ENCODE measurements around the gene NAGS.
"Not testable (repeated sequence)": the region's sequence is repeated elsewhere in the genome, so short reads cannot be mapped to it uniquely, and the experiment has no call there.

NAGS gene

GRCh38 chr17:44004077-44004760, at the start of gene NAGS:
TSS of gene NAGS (plus strand) at chr17:44004622. CDS start at chr17:44004664, 42 bp downstream.
- Mint-ChIP-seq H3K4me1 (peaks cover 27% of the 10 kb centered on the region), H3K4me3 (peak within 1 kb of the TSS; percentile 85), H3K27ac (no peak within 1 kb of the TSS), H3K36me3 (peaks cover 25% of the 10 kb centered on the region), H3K9me3 (no peaks in the 10 kb centered on the region)
- ATAC-seq (no peak), DNase-seq (ENCODE audit: low spot score in 2 of 2) (no peak)

- Mint-ChIP-seq H3K27ac (no peak overlapping the region), H3K36me3 (no peaks in the 10 kb centered on the region), H3K4me3 (no peak overlapping the region), H3K9me3 (no peaks in the 10 kb centered on the region), H3K4me1 (peaks cover 11% of the 10 kb centered on the region)
- no peak for ATAC-seq
- DNase-seq (ENCODE audit: low spot score in 2 of 2) = no peak
Observed at GRCh38 chr17:43956222-43956621, 48.2 kb upstream of the NAGS start.

GRCh38 chr17:43958748-43959352, 45.6 kb upstream of the NAGS start:
- no peak overlapping the region for H3K27ac Mint-ChIP-seq
- ATAC-seq = peak; percentile 82
- H3K36me3 Mint-ChIP-seq = no peaks in the 10 kb centered on the region
- no peak overlapping the region for H3K4me3 Mint-ChIP-seq
- no peaks in the 10 kb centered on the region for H3K4me1 Mint-ChIP-seq
- DNase-seq (ENCODE audit: low spot score in 2 of 2) = no peak
- no peaks in the 10 kb centered on the region for H3K9me3 Mint-ChIP-seq

- H3K4me1 Mint-ChIP-seq; H3K9me3 Mint-ChIP-seq; DNase-seq (ENCODE audit: low spot score in 2 of 2); H3K4me3 Mint-ChIP-seq; H3K27ac Mint-ChIP-seq; H3K36me3 Mint-ChIP-seq; ATAC-seq: not testable (repeated sequence)
Observed at GRCh38 chr17:43961292-43961691, 43.1 kb upstream of the NAGS start.

- ATAC-seq (no peak), DNase-seq (ENCODE audit: low spot score in 2 of 2) (no peak)
- Mint-ChIP-seq H3K9me3 (no peaks in the 10 kb centered on the region), H3K4me1 (no peaks in the 10 kb centered on the region), H3K36me3 (no peaks in the 10 kb centered on the region), H3K27ac (no peak overlapping the region), H3K4me3 (no peak overlapping the region)
Observed at GRCh38 chr17:43961954-43962353, 42.5 kb upstream of the NAGS start.

- DNase-seq (ENCODE audit: low spot score in 2 of 2) = no peak
- H3K4me3 Mint-ChIP-seq = no peak overlapping the region
- H3K36me3 Mint-ChIP-seq = no peaks in the 10 kb centered on the region
- no peaks in the 10 kb centered on the region for H3K9me3 Mint-ChIP-seq
- no peak for ATAC-seq
- no peaks in the 10 kb centered on the region for H3K4me1 Mint-ChIP-seq
- no peak overlapping the region for H3K27ac Mint-ChIP-seq
Observed at GRCh38 chr17:43962479-43962878, 41.9 kb upstream of the NAGS start.

- ATAC-seq (no peak), DNase-seq (ENCODE audit: low spot score in 2 of 2) (no peak)
- H3K27ac Mint-ChIP-seq = no peak overlapping the region
- H3K36me3 Mint-ChIP-seq = no peaks in the 10 kb centered on the region
- no peaks in the 10 kb centered on the region for H3K4me1 Mint-ChIP-seq
- H3K4me3 Mint-ChIP-seq = no peak overlapping the region
- no peaks in the 10 kb centered on the region for H3K9me3 Mint-ChIP-seq
Observed at GRCh38 chr17:43966276-43966675, 38.1 kb upstream of the NAGS start.

GRCh38 chr17:43967251-43967875, 37.1 kb upstream of the NAGS start:
- Mint-ChIP-seq H3K36me3 (no peaks in the 10 kb centered on the region), H3K4me3 (no peak overlapping the region), H3K4me1 (no peaks in the 10 kb centered on the region), H3K9me3 (no peaks in the 10 kb centered on the region), H3K27ac (no peak overlapping the region)
- ATAC-seq (peak; percentile 87), DNase-seq (ENCODE audit: low spot score in 2 of 2) (no peak)

GRCh38 chr17:43970366-43970765, 34.1 kb upstream of the NAGS start:
- no peak overlapping the region for H3K27ac Mint-ChIP-seq
- H3K9me3 Mint-ChIP-seq = no peaks in the 10 kb centered on the region
- DNase-seq (ENCODE audit: low spot score in 2 of 2) = no peak
- H3K4me3 Mint-ChIP-seq = no peak overlapping the region
- no peaks in the 10 kb centered on the region for H3K4me1 Mint-ChIP-seq
- no peaks in the 10 kb centered on the region for H3K36me3 Mint-ChIP-seq
- ATAC-seq = peak; percentile 24

GRCh38 chr17:43971436-43971835, 33.0 kb upstream of the NAGS start:
- not testable (repeated sequence) for ATAC-seq; H3K4me3 Mint-ChIP-seq; H3K9me3 Mint-ChIP-seq; H3K36me3 Mint-ChIP-seq; H3K4me1 Mint-ChIP-seq; H3K27ac Mint-ChIP-seq; DNase-seq (ENCODE audit: low spot score in 2 of 2)

- H3K4me1 Mint-ChIP-seq; H3K4me3 Mint-ChIP-seq; DNase-seq (ENCODE audit: low spot score in 2 of 2); H3K9me3 Mint-ChIP-seq; ATAC-seq; H3K27ac Mint-ChIP-seq; H3K36me3 Mint-ChIP-seq: not testable (repeated sequence)
Observed at GRCh38 chr17:43972444-43973212, 31.8 kb upstream of the NAGS start.

GRCh38 chr17:43974382-43975266, 29.8 kb upstream of the NAGS start:
- H3K9me3 Mint-ChIP-seq = no peaks in the 10 kb centered on the region
- H3K4me1 Mint-ChIP-seq = no peaks in the 10 kb centered on the region
- ATAC-seq (no peak), DNase-seq (ENCODE audit: low spot score in 2 of 2) (no peak)
- H3K36me3 Mint-ChIP-seq = no peaks in the 10 kb centered on the region
- H3K4me3 Mint-ChIP-seq = no peak overlapping the region
- no peak overlapping the region for H3K27ac Mint-ChIP-seq

GRCh38 chr17:43975898-43976297, 28.5 kb upstream of the NAGS start:
- no peak overlapping the region for H3K27ac Mint-ChIP-seq

GRCh38 chr17:43976963-43977837, 27.2 kb upstream of the NAGS start:
- no peak for DNase-seq (ENCODE audit: low spot score in 2 of 2)
- no peak for ATAC-seq
- Mint-ChIP-seq H3K36me3 (no peaks in the 10 kb centered on the region), H3K9me3 (no peaks in the 10 kb centered on the region), H3K27ac (no peak overlapping the region), H3K4me1 (no peaks in the 10 kb centered on the region), H3K4me3 (no peak overlapping the region)

More at GRCh38 chr17:43975898-43976297, 28.5 kb upstream of the NAGS start:
- Mint-ChIP-seq H3K4me3 (no peak overlapping the region), H3K4me1 (no peaks in the 10 kb centered on the region), H3K36me3 (no peaks in the 10 kb centered on the region), H3K9me3 (no peaks in the 10 kb centered on the region)
- ATAC-seq = no peak
- DNase-seq (ENCODE audit: low spot score in 2 of 2) = no peak

Data from stimulated activated effector memory CD8-positive, alpha-beta T cell treated with anti-CD3 and anti-CD28 coated beads, Interleukin-12 subunit alpha, Interleukin-12 subunit beta, amount 100 ng/mL, for 72 hours (primary cell).